H9 (cell line): ENCODE data around the gene LRP1B. TPM values are rescaled to one million over a fixed set of nuclear protein-coding genes. Genes with fewer than 3 reads are reported as not detected.
"Not testable (repeated sequence)": the region's sequence is repeated elsewhere in the genome, so short reads cannot be mapped to it uniquely, and the experiment has no call there.

Source experiments
- DNase-seq: peaks from one replicate; pipeline ENCODE4 v3.0.0-alpha.2; 2017
- H2AFZ ChIP-seq: one replicate; pipeline ENCODE4 v1.6.1; 2013; ENCODE audit warnings: mild to moderate bottlenecking, low read length, control low read depth, moderate library complexity
- H2AK5ac ChIP-seq: 2 replicates; pipeline ENCODE4 v1.6.1; 2013; ENCODE audit warnings: low read length, control low read depth, mixed read lengths; ENCODE audit not compliant: insufficient read length
- H2BK120ac ChIP-seq: one replicate; pipeline ENCODE4 v1.6.1; 2013; ENCODE audit warnings: low read depth, mild to moderate bottlenecking, low read length, control low read depth, inconsistent platforms; ENCODE audit not compliant: poor library complexity, severe bottlenecking
- H2BK12ac ChIP-seq: 2 replicates; pipeline ENCODE4 v1.6.1; 2013; ENCODE audit warnings: low read length, control low read depth, mixed read lengths, low read depth; ENCODE audit not compliant: insufficient read length
- H2BK15ac ChIP-seq: 2 replicates; pipeline ENCODE4 v1.6.1; 2013; ENCODE audit warnings: low read depth, low read length, control low read depth
- H2BK20ac ChIP-seq: one replicate; pipeline ENCODE4 v1.6.1; 2013; ENCODE audit warnings: low read depth, mild to moderate bottlenecking, low read length, control low read depth, inconsistent platforms; ENCODE audit not compliant: poor library complexity, severe bottlenecking
- H2BK5ac ChIP-seq: 2 replicates; pipeline ENCODE4 v1.6.1; 2013; ENCODE audit warnings: low read length, control low read depth, mixed read lengths; ENCODE audit not compliant: insufficient read length
- H3K14ac ChIP-seq: 2 replicates; pipeline ENCODE4 v1.6.1; 2013; ENCODE audit warnings: low read length, control low read depth; ENCODE audit not compliant: insufficient read depth
- H3K18ac ChIP-seq: 2 replicates; pipeline ENCODE4 v1.6.1; 2013; ENCODE audit warnings: low read depth, mild to moderate bottlenecking, mixed read lengths, low read length, control low read depth; ENCODE audit not compliant: insufficient read length
- H3K23ac ChIP-seq: 2 replicates; pipeline ENCODE4 v1.6.1; 2013; ENCODE audit warnings: low read length, control low read depth, mixed read lengths, low read depth; ENCODE audit not compliant: insufficient read length
- H3K23me2 ChIP-seq: 2 replicates; pipeline ENCODE4 v1.6.1; 2013; ENCODE audit warnings: low read depth, mild to moderate bottlenecking, mixed read lengths, low read length, control low read depth; ENCODE audit not compliant: insufficient read length, poor library complexity, severe bottlenecking
- H3K27ac ChIP-seq: 2 replicates; pipeline ENCODE4 v1.5.1; 2013; ENCODE audit warnings: low read length, control low read depth, mixed read lengths, low read depth; ENCODE audit not compliant: insufficient read length
- H3K27me3 ChIP-seq: 2 replicates; pipeline ENCODE4 v1.6.1; 2013; ENCODE audit warnings: low read length, control low read depth, inconsistent platforms; ENCODE audit not compliant: insufficient read depth
- H3K4ac ChIP-seq: 2 replicates; pipeline ENCODE4 v1.6.1; 2013; ENCODE audit warnings: low read depth, mild to moderate bottlenecking, control low read depth, inconsistent platforms, low read length, moderate library complexity
- H3K4me1 ChIP-seq: 2 replicates; pipeline ENCODE4 v1.6.1; 2013; ENCODE audit warnings: low read length, control low read depth, inconsistent platforms; ENCODE audit not compliant: insufficient read depth
- H3K4me2 ChIP-seq: 2 replicates; pipeline ENCODE4 v1.6.1; 2013; ENCODE audit warnings: low read length, control low read depth, mixed read lengths; ENCODE audit not compliant: insufficient read length, insufficient read depth
- H3K56ac ChIP-seq: 2 replicates; pipeline ENCODE4 v1.6.1; 2013; ENCODE audit warnings: low read depth, mild to moderate bottlenecking, mixed read lengths, low read length, control low read depth; ENCODE audit not compliant: insufficient read length
- H3K79me1 ChIP-seq: 2 replicates; pipeline ENCODE4 v1.6.1; 2013; ENCODE audit warnings: low read depth, mild to moderate bottlenecking, moderate library complexity, low read length, control low read depth, inconsistent platforms; ENCODE audit not compliant: insufficient read depth, poor library complexity, severe bottlenecking
- H3K79me2 ChIP-seq: 2 replicates; pipeline ENCODE4 v1.6.1; 2013; ENCODE audit warnings: low read length, control low read depth, inconsistent platforms; ENCODE audit not compliant: insufficient read depth
- H3K9ac ChIP-seq: 2 replicates; pipeline ENCODE4 v1.6.1; 2013; ENCODE audit warnings: low read length, control low read depth, mixed read lengths; ENCODE audit not compliant: insufficient read length; ENCODE audit errors: extremely low read depth
- H3K9me3 ChIP-seq: one replicate; pipeline ENCODE4 v1.6.1; 2013; ENCODE audit warnings: low read depth, low read length, inconsistent platforms; ENCODE audit not compliant: control insufficient read depth
- H3T11ph ChIP-seq: one replicate; pipeline ENCODE4 v1.6.1; 2013; ENCODE audit warnings: mild to moderate bottlenecking, low read length, control low read depth, inconsistent platforms
- H4K20me1 ChIP-seq: one replicate; pipeline ENCODE4 v1.6.1; 2013; ENCODE audit not compliant: control insufficient read depth, insufficient read length, insufficient read depth
- H4K5ac ChIP-seq: 2 replicates; pipeline ENCODE4 v1.6.1; 2013; ENCODE audit warnings: low read depth, mild to moderate bottlenecking, mixed read lengths, low read length, control low read depth; ENCODE audit not compliant: insufficient read length
- H4K8ac ChIP-seq: replicated peaks from 2 replicates; pipeline ENCODE4 v1.6.1; 2013; ENCODE audit warnings: low read length, control low read depth, mixed read lengths, low read depth; ENCODE audit not compliant: insufficient read length
- H4K91ac ChIP-seq: 2 replicates; pipeline ENCODE4 v1.6.1; 2013; ENCODE audit warnings: low read depth, mild to moderate bottlenecking, moderate library complexity, mixed read lengths, low read length, control low read depth; ENCODE audit not compliant: insufficient read length
- H3K27ac Mint-ChIP-seq, 3 experiments: 2 replicates in 2 of 3; 3 replicates in 1 of 3; pipeline ENCODE4 v1.8.0; 2020 to 2021; ENCODE audit warnings: mixed read lengths in 3 of 3, mild to moderate bottlenecking in 1 of 3, moderate library complexity in 1 of 3
- H3K27me3 Mint-ChIP-seq: 2 replicates; pipeline ENCODE4 v1.8.0; 2021; ENCODE audit warnings: low read depth, mild to moderate bottlenecking, moderate library complexity, mixed read lengths
- H3K36me3 Mint-ChIP-seq, 3 experiments: 2 replicates in 2 of 3; 3 replicates in 1 of 3; pipeline ENCODE4 v1.8.0; 2020 to 2021; ENCODE audit warnings: low read depth in 3 of 3, mixed read lengths in 3 of 3; ENCODE audit not compliant: insufficient read depth in 1 of 3
- H3K4me1 Mint-ChIP-seq, 2 experiments: 2 replicates each; pipeline ENCODE4 v1.8.0; 2020; ENCODE audit warnings: mixed read lengths in 2 of 2
- H3K4me3 Mint-ChIP-seq, 2 experiments: 2 replicates in 1 of 2; 3 replicates in 1 of 2; pipeline ENCODE4 v1.8.0; 2020 to 2021; ENCODE audit warnings: mild to moderate bottlenecking in 2 of 2, mixed read lengths in 2 of 2, moderate library complexity in 1 of 2
- H3K9me3 Mint-ChIP-seq, 2 experiments: 2 replicates in 1 of 2; 3 replicates in 1 of 2; pipeline ENCODE4 v1.8.0; 2020; ENCODE audit warnings: mild to moderate bottlenecking in 2 of 2, mixed read lengths in 2 of 2, moderate library complexity in 1 of 2
- WGBS: extraction: QIAGEN DNeasy Blood & Tissue Kit; methylation state at CpG from one replicate; pipeline ENCODE4 v1.1.7; 2013; ENCODE audit warnings: missing lambda C conversion rate, low lambda C conversion rate, mixed read lengths; ENCODE audit not compliant: insufficient read length; ENCODE audit errors: extremely low coverage; 5-methylcytosine and 5-hydroxymethylcytosine counted together
- total RNA-seq: library from RNA; stranded (reverse); gene quantifications from 2 replicates; pipeline ENCODE4 v1.2.1, GENCODE V29; 2021
- TF ChIP-seq, protein P1 (sequence below): fragments of 200-600 bp; sonication (generic); conservative IDR thresholded peaks from 3 replicates; pipeline ENCODE4 v1.8.0; 2021; ENCODE audit warnings: antibody characterized with exemption, mild to moderate bottlenecking

The LRP1B gene
- total RNA-seq, 1 experiment from 2014 or later: not detected

DNA sequence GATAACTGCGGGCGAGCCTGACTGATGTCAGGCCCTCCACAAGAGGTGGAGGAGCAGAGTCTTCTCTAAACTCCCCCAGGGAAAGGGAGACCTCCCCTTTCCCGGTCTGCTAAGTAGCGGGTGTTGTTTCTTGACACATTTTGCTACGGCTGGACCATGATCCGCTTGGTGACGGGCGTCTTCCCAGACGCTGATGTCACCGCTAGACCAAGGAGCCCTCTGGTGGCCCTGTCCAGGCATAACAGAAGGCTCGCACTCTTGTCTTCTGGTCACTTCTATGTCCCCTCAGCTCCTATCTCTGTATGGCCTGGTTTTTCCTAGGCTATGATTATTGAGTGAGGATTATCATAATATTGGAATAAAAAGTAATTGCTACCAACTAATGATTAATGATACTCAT is 1166.5 kb downstream of the LRP1B start:
- not testable (repeated sequence) for H4K20me1 ChIP-seq, H3K36me3 Mint-ChIP-seq, H3K9me3 ChIP-seq, H3K27ac Mint-ChIP-seq, H2BK15ac ChIP-seq, H3K4me1 ChIP-seq, H3K4ac ChIP-seq, H2AFZ ChIP-seq, H2BK20ac ChIP-seq, H3K79me2 ChIP-seq, H3K4me2 ChIP-seq, H4K8ac ChIP-seq, H2BK12ac ChIP-seq, H4K5ac ChIP-seq, H3K27me3 ChIP-seq, H3K56ac ChIP-seq, H3K4me3 Mint-ChIP-seq, H3K27me3 Mint-ChIP-seq, H2BK120ac ChIP-seq, H3K18ac ChIP-seq, H3K27ac ChIP-seq, H3K23ac ChIP-seq, H4K91ac ChIP-seq, H3K14ac ChIP-seq, H2AK5ac ChIP-seq, H3K9me3 Mint-ChIP-seq, H3T11ph ChIP-seq, H3K23me2 ChIP-seq, H3K9ac ChIP-seq, H3K4me1 Mint-ChIP-seq, H2BK5ac ChIP-seq, H3K79me1 ChIP-seq
- WGBS: no CpG with 5 or more reads among the region's 11 CpGs
- TF ChIP-seq, protein P1, sequence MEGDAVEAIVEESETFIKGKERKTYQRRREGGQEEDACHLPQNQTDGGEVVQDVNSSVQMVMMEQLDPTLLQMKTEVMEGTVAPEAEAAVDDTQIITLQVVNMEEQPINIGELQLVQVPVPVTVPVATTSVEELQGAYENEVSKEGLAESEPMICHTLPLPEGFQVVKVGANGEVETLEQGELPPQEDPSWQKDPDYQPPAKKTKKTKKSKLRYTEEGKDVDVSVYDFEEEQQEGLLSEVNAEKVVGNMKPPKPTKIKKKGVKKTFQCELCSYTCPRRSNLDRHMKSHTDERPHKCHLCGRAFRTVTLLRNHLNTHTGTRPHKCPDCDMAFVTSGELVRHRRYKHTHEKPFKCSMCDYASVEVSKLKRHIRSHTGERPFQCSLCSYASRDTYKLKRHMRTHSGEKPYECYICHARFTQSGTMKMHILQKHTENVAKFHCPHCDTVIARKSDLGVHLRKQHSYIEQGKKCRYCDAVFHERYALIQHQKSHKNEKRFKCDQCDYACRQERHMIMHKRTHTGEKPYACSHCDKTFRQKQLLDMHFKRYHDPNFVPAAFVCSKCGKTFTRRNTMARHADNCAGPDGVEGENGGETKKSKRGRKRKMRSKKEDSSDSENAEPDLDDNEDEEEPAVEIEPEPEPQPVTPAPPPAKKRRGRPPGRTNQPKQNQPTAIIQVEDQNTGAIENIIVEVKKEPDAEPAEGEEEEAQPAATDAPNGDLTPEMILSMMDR: peak; percentile 69
- peak; percentile 56 for DNase-seq
